Prostate gland (tissue), 2 donors: Measurements from ENCODE around the gene BEAN1.

Experiments used
- POLR2A ChIP-seq: fragments of 450-650 bp; IDR thresholded peaks from one replicate; pipeline ENCODE4 v1.6.1; 2016; ENCODE audit warnings: antibody characterized with exemption, mild to moderate bottlenecking
- TF ChIP-seq, protein P1 (sequence below), 4 experiments: fragments of 200-600 bp in 2 of 4; fragments of 450-650 bp in 2 of 4; sonication (generic) in 2 of 4; IDR thresholded peaks; 1 replicate in 3 of 4; 2 replicates in 1 of 4; pipeline ENCODE4 v1.5.1; 2016 to 2019; ENCODE audit warnings: antibody characterized with exemption in 4 of 4, mild to moderate bottlenecking in 2 of 4, moderate library complexity in 2 of 4

DNA sequence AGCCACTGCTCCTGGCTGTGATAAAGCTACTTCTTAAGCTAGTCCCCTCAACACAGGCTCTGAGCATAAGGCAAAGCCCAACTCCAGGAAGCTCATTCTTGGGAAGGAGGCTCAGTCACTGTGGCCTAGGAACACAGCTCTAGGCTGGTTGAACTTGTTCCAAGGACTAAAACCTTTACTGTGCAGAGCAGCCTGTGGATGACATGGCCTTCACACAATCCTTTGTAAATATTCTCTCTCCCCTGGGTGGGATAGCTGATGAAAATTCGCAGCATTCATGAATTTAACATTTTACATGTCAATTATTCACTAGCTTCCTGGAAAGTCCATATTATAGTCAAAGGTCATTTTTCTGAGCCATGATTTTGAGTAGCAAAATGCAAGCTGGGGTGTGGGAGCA is 28.9 kb downstream of the BEAN1 start:
- TF ChIP-seq, protein P1, sequence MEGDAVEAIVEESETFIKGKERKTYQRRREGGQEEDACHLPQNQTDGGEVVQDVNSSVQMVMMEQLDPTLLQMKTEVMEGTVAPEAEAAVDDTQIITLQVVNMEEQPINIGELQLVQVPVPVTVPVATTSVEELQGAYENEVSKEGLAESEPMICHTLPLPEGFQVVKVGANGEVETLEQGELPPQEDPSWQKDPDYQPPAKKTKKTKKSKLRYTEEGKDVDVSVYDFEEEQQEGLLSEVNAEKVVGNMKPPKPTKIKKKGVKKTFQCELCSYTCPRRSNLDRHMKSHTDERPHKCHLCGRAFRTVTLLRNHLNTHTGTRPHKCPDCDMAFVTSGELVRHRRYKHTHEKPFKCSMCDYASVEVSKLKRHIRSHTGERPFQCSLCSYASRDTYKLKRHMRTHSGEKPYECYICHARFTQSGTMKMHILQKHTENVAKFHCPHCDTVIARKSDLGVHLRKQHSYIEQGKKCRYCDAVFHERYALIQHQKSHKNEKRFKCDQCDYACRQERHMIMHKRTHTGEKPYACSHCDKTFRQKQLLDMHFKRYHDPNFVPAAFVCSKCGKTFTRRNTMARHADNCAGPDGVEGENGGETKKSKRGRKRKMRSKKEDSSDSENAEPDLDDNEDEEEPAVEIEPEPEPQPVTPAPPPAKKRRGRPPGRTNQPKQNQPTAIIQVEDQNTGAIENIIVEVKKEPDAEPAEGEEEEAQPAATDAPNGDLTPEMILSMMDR (IDR thresholded peaks at IDR 0.05) = no peak
- TF ChIP-seq POLR2A = no peak
